Measurements from ENCODE around the gene CAPN12. TPM values are rescaled to one million over a fixed set of nuclear protein-coding genes. Genes with fewer than 3 reads are reported as not detected.

CAPN12 gene
- polyA plus RNA-seq, 1 of the 3 experiments (the other 2 are of a cell fraction): 3.0 TPM

GRCh38 chr19:38736036-38736412 lies 8.2 kb downstream of the CAPN12 start:
- no peaks in the 10 kb centered on the region for H3K9me3 ChIP-seq
- no peak overlapping the region; a peak in 1 of 4 replicates for H3K27ac ChIP-seq (ENCODE audit: low read depth in 2 of 2, low read length in 1 of 2)
- no peak overlapping the region for H2AFZ ChIP-seq (ENCODE audit: low read depth)
- H3K36me3 ChIP-seq (replicated peaks in 1 of 2; ENCODE audit: control insufficient read depth in 1 of 2, insufficient read depth in 2 of 2, low read length in 1 of 2): peaks cover 10 to 12% of the 10 kb centered on the region in 2 experiments
- peaks cover 4% of the 10 kb centered on the region; the same call in 1 of the 2 replicates for H4K20me1 ChIP-seq (ENCODE audit: insufficient read depth)
- H3K9me2 ChIP-seq: no peaks in the 10 kb centered on the region
- WGBS (ENCODE audit: low lambda C conversion rate): 2% methylated on average over 9 of the region's 42 CpGs
- H3K4me2 ChIP-seq: peak overlapping the region; percentile 62; the same call in 1 of the 2 replicates
- no peak overlapping the region for H3K9ac ChIP-seq
- DNase-seq: peak; percentile 77
- CTCF ChIA-PET: interaction anchor here (2.7 kb wide), 1 partner anchor 194 kb away, joined by 16 read pairs; the partner anchor contains the start of genes MRPS12 and SARS2
- H3K27me3 ChIP-seq (ENCODE audit: insufficient read depth): no peaks in the 10 kb centered on the region
- H3K79me2 ChIP-seq (ENCODE audit: insufficient read depth): no peaks in the 10 kb centered on the region
- peak overlapping the region; percentile 35 to 48; a peak in 3 of 4 replicates for H3K4me3 ChIP-seq (ENCODE audit: low read depth in 2 of 2, low read length in 1 of 2)
- H3K4me1 ChIP-seq (ENCODE audit: control insufficient read depth in 1 of 2, insufficient read depth in 2 of 2, low read depth in 1 of 2, low read length in 1 of 2): peaks cover 7 to 12% of the 10 kb centered on the region in 2 experiments; a peak in 3 of 4 replicates
- H3F3A ChIP-seq (replicated peaks; ENCODE audit: insufficient read depth): peaks cover 42% of the 10 kb centered on the region
- POLR2A ChIA-PET: no interaction called here
- no peak for TF ChIP-seq ZBTB33 (IDR thresholded peaks at IDR 0.05; ENCODE audit: borderline replicate concordance, low read depth)
- TF ChIP-seq, protein P1, sequence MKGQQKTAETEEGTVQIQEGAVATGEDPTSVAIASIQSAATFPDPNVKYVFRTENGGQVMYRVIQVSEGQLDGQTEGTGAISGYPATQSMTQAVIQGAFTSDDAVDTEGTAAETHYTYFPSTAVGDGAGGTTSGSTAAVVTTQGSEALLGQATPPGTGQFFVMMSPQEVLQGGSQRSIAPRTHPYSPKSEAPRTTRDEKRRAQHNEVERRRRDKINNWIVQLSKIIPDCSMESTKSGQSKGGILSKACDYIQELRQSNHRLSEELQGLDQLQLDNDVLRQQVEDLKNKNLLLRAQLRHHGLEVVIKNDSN (IDR thresholded peaks at IDR 0.05; ENCODE audit: borderline replicate concordance, low read depth): no peak
- TF ChIP-seq ELF1 (IDR thresholded peaks at IDR 0.05): no peak
- no peak for TF ChIP-seq MEF2A (IDR thresholded peaks at IDR 0.05; ENCODE audit: borderline replicate concordance, low read depth)
- no peak for TF ChIP-seq MXI1 (IDR thresholded peaks at IDR 0.05; ENCODE audit: low read depth, low read length)
- no peak for TF ChIP-seq SMC3 (IDR thresholded peaks at IDR 0.05; ENCODE audit: low read depth, low read length)
- no peak for TF ChIP-seq GATA2 (CRISPR knock-in tag; IDR thresholded peaks at IDR 0.05)
- TF ChIP-seq JUND (IDR thresholded peaks at IDR 0.05): no peak
- no peak for TF ChIP-seq RCOR1 (IDR thresholded peaks at IDR 0.05; ENCODE audit: low read length)
- TF ChIP-seq SIN3A (IDR thresholded peaks at IDR 0.05; ENCODE audit: borderline replicate concordance, low read depth, low read length): no peak
- TF ChIP-seq REST (IDR thresholded peaks at IDR 0.05; ENCODE audit: low read depth, low read length): no peak
- TF ChIP-seq TAF1 (IDR thresholded peaks at IDR 0.05; ENCODE audit: borderline replicate concordance, low read depth, low read length): no peak
- TF ChIP-seq CTCF (IDR thresholded peaks at IDR 0.05): no peak
- TF ChIP-seq MAX (IDR thresholded peaks at IDR 0.05; ENCODE audit: low read depth): no peak
- no peak for TF ChIP-seq EZH2phosphoT487 (IDR thresholded peaks at IDR 0.05; ENCODE audit: borderline replicate concordance, low read depth)
